ENCODE measurements around the gene NAGS.

DNA sequence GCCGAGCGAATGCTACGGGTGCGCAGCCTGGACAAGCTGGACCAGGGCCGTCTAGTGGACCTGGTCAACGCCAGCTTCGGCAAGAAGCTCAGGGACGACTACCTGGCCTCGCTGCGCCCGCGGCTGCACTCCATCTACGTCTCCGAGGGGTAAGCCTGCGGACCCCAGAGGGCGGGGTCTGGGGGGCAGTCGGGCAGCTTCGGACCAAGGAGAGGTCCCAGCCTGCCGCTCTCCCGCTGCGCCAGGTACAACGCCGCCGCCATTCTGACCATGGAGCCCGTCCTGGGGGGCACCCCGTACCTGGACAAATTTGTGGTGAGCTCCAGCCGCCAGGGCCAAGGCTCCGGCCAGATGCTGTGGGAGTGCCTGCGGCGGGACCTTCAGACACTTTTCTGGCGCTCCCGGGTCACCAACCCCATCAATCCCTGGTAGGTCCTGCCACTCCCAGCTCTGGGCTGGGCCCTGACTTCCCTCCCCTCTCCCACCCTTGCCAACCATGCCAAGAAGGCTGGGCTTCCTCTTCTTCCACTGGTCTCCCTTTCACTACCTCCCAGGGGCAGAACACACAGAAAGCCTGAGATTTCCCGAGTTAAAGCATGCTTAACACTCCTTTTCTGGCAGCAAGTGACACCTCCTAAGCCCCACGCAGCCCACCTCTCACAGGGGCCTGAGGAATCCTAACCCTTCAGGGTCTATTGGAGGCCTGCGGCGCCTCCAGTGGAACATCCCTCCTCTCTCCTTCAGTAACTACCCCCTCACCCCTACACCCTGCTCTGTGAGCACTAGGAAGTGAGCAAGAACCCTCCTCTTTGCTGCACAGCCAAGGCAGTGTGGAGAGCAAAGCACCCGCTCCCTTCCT is 3.2 kb downstream of the NAGS start:
- TF ChIP-seq, protein P1, sequence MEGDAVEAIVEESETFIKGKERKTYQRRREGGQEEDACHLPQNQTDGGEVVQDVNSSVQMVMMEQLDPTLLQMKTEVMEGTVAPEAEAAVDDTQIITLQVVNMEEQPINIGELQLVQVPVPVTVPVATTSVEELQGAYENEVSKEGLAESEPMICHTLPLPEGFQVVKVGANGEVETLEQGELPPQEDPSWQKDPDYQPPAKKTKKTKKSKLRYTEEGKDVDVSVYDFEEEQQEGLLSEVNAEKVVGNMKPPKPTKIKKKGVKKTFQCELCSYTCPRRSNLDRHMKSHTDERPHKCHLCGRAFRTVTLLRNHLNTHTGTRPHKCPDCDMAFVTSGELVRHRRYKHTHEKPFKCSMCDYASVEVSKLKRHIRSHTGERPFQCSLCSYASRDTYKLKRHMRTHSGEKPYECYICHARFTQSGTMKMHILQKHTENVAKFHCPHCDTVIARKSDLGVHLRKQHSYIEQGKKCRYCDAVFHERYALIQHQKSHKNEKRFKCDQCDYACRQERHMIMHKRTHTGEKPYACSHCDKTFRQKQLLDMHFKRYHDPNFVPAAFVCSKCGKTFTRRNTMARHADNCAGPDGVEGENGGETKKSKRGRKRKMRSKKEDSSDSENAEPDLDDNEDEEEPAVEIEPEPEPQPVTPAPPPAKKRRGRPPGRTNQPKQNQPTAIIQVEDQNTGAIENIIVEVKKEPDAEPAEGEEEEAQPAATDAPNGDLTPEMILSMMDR (IDR thresholded peaks at IDR 0.05; ENCODE audit: low read depth, low read length): no peak
- TF ChIP-seq EZH2phosphoT487 (IDR thresholded peaks at IDR 0.05; ENCODE audit: low read depth): no peak

Data from OCI-LY3 (cell line).